AG04449 (cell line): ENCODE measurements around the gene LPA.
"Not testable (repeated sequence)": the region's sequence is repeated elsewhere in the genome, so short reads cannot be mapped to it uniquely, and the experiment has no call there.

Source experiments
- CTCF ChIA-PET: fragments of 350-600 bp; formaldehyde crosslinking; extraction: SDS; loops from one replicate; lab custom pipeline; 2021; ENCODE audit warnings: antibody characterized with exemption; lab: Yijun Ruan, JAX
- POLR2A ChIA-PET: fragments of 400-600, 350-600 bp; formaldehyde crosslinking; extraction: SDS; loops from one replicate; lab custom pipeline; 2020; ENCODE audit warnings: antibody characterized with exemption, inconsistent platforms; lab: Yijun Ruan, JAX
- DNase-seq: peaks from one replicate; pipeline ENCODE4 v3.0.0-alpha.2; 2010; ENCODE audit warnings: low read depth, low spot score
- H3K4me3 ChIP-seq: 2 replicates; pipeline ENCODE4 v1.5.1; 2011; ENCODE audit warnings: low read depth, mild to moderate bottlenecking, control low read depth, low read length
- CTCF ChIP-seq: IDR thresholded peaks from one replicate; pipeline ENCODE4 v1.5.1; 2011; ENCODE audit warnings: mild to moderate bottlenecking, moderate library complexity, low read length, control low read depth, inconsistent platforms; ENCODE audit not compliant: insufficient read depth; ENCODE audit errors: missing control alignments

Gene LPA

GRCh38 chr6:160691617-160692016, 27.5 kb upstream of the LPA start:
- no peak overlapping the region for H3K4me3 ChIP-seq
- TF ChIP-seq CTCF = no peak
- CTCF ChIA-PET = no interaction called here
- no peak for DNase-seq
- POLR2A ChIA-PET = no interaction called here

- H3K4me3 ChIP-seq = no peak overlapping the region
- ChIA-PET POLR2A (no interaction called here), CTCF (no interaction called here)
- no peak for DNase-seq
- no peak for TF ChIP-seq CTCF
Measured at GRCh38 chr6:160690458-160690857, 26.4 kb upstream of the LPA start.

- DNase-seq = no peak
- H3K4me3 ChIP-seq = no peak overlapping the region
- POLR2A ChIA-PET = no interaction called here
- CTCF ChIA-PET = no interaction called here
- no peak for TF ChIP-seq CTCF
Measured at GRCh38 chr6:160685762-160686450, 21.8 kb upstream of the LPA start.

GRCh38 chr6:160685101-160685761, 21.2 kb upstream of the LPA start:
- POLR2A ChIA-PET, DNase-seq: not testable (repeated sequence)

GRCh38 chr6:160679402-160679769, 15.3 kb upstream of the LPA start:
- DNase-seq = no peak
- no peak overlapping the region for H3K4me3 ChIP-seq
- no peak for TF ChIP-seq CTCF
- POLR2A ChIA-PET = no interaction called here
- CTCF ChIA-PET = no interaction called here

More at GRCh38 chr6:160685101-160685761, 21.2 kb upstream of the LPA start:
- CTCF ChIA-PET, H3K4me3 ChIP-seq: not testable (repeated sequence)

- ChIA-PET POLR2A (no interaction called here), CTCF (no interaction called here)
- no peak overlapping the region for H3K4me3 ChIP-seq
- TF ChIP-seq CTCF = no peak
- DNase-seq = no peak
Measured at GRCh38 chr6:160678744-160679401, 14.8 kb upstream of the LPA start.

- ChIA-PET CTCF (no interaction called here), POLR2A (no interaction called here)
- DNase-seq = no peak
- no peak overlapping the region for H3K4me3 ChIP-seq
- no peak for TF ChIP-seq CTCF
Measured at GRCh38 chr6:160678230-160678629, 14.2 kb upstream of the LPA start.

- CTCF ChIA-PET, POLR2A ChIA-PET, H3K4me3 ChIP-seq, DNase-seq: not testable (repeated sequence)
Measured at GRCh38 chr6:160676418-160676817, 12.3 kb upstream of the LPA start.
